ENCODE data around the gene ZNF223.
A peak's percentile ranks its signal among the peaks of the same experiment; 100 is the strongest.

ZNF223 gene

GRCh38 chr19:44093931-44094765 is 42.3 kb downstream of the ZNF223 start, which contains the start of gene ZNF224:
TSS of gene ZNF224 (plus strand) at chr19:44094361. CDS start at chr19:44097874, 3,513 bp downstream.
- no peaks in the 10 kb centered on the region for H3K27me3 Mint-ChIP-seq
- peaks cover 22 to 25% of the 10 kb centered on the region in 2 donors for H3K4me1 Mint-ChIP-seq (ENCODE audit: low read depth in 2 of 2)
- peaks cover 0 to 2% of the 10 kb centered on the region in 2 donors for H3K9me3 Mint-ChIP-seq
- peak; percentile 70 to 75 (median 72) for DNase-seq
- peaks cover 26% of the 10 kb centered on the region for H3K36me3 Mint-ChIP-seq (ENCODE audit: insufficient read depth)
- peak within 1 kb of the TSS; percentile 93 to 95 for H3K27ac Mint-ChIP-seq
- ATAC-seq (replicated peaks), result peak; percentile 85
- H3K4me3 Mint-ChIP-seq, result peak within 1 kb of the TSS; percentile 99

GRCh38 chr19:44107751-44108150 is 55.9 kb downstream of the ZNF223 start:
- peaks cover 23% of the 10 kb centered on the region for H3K36me3 Mint-ChIP-seq (ENCODE audit: insufficient read depth)

GRCh38 chr19:44109458-44109857 is 57.6 kb downstream of the ZNF223 start:
- no peak overlapping the region for H3K4me3 Mint-ChIP-seq
- H3K9me3 Mint-ChIP-seq, result peaks cover 16 to 23% of the 10 kb centered on the region in 2 donors
- no peaks in the 10 kb centered on the region for H3K27me3 Mint-ChIP-seq
- DNase-seq, result no peak
- peaks cover 14% of the 10 kb centered on the region for H3K36me3 Mint-ChIP-seq (ENCODE audit: insufficient read depth)
- H3K4me1 Mint-ChIP-seq (ENCODE audit: low read depth in 2 of 2), result peaks cover 7 to 20% of the 10 kb centered on the region in 2 donors
- ATAC-seq (replicated peaks), result no peak
- H3K27ac Mint-ChIP-seq, result no peak overlapping the region

More at GRCh38 chr19:44107751-44108150, 55.9 kb downstream of the ZNF223 start:
- ATAC-seq (replicated peaks) (no peak), DNase-seq (no peak)
- Mint-ChIP-seq H3K4me1 (ENCODE audit: low read depth in 2 of 2) (peaks cover 2 to 8% of the 10 kb centered on the region in 2 donors), H3K4me3 (no peak overlapping the region), H3K27me3 (no peaks in the 10 kb centered on the region), H3K27ac (no peak overlapping the region), H3K9me3 (peaks cover 17 to 24% of the 10 kb centered on the region in 2 donors)

GRCh38 chr19:44111910-44112463 is 60.2 kb downstream of the ZNF223 start:
- peaks cover 7 to 29% of the 10 kb centered on the region in 2 donors for H3K4me1 Mint-ChIP-seq (ENCODE audit: low read depth in 2 of 2)
- ATAC-seq (replicated peaks), result no peak
- H3K4me3 Mint-ChIP-seq, result peak overlapping the region; percentile 93 to 97
- peaks cover 10% of the 10 kb centered on the region for H3K36me3 Mint-ChIP-seq (ENCODE audit: insufficient read depth)
- H3K9me3 Mint-ChIP-seq, result peaks cover 10 to 17% of the 10 kb centered on the region in 2 donors
- no peak overlapping the region for H3K27ac Mint-ChIP-seq
- no peak for DNase-seq
- H3K27me3 Mint-ChIP-seq, result no peaks in the 10 kb centered on the region

GRCh38 chr19:44112802-44113137 is 60.9 kb downstream of the ZNF223 start:
- peak overlapping the region; percentile 94 for H3K27ac Mint-ChIP-seq
- peaks cover 6 to 9% of the 10 kb centered on the region in 2 donors for H3K9me3 Mint-ChIP-seq
- H3K27me3 Mint-ChIP-seq, result no peaks in the 10 kb centered on the region
- peak overlapping the region; percentile 93 to 97 for H3K4me3 Mint-ChIP-seq
- H3K36me3 Mint-ChIP-seq (ENCODE audit: insufficient read depth), result peaks cover 10% of the 10 kb centered on the region
- peaks cover 7 to 29% of the 10 kb centered on the region in 2 donors for H3K4me1 Mint-ChIP-seq (ENCODE audit: low read depth in 2 of 2)
- DNase-seq (no peak), ATAC-seq (replicated peaks) (no peak)

- Mint-ChIP-seq H3K27me3 (no peaks in the 10 kb centered on the region), H3K27ac (peak within 1 kb of the TSS; percentile 94), H3K4me3 (peak within 1 kb of the TSS; percentile 93 to 97), H3K36me3 (ENCODE audit: insufficient read depth) (peaks cover 13% of the 10 kb centered on the region), H3K9me3 (peaks cover 6 to 8% of the 10 kb centered on the region in 2 donors), H3K4me1 (ENCODE audit: low read depth in 2 of 2) (peaks cover 7 to 29% of the 10 kb centered on the region in 2 donors)
- ATAC-seq (replicated peaks), result peak; percentile 98
- DNase-seq, result peak; percentile 75 to 76 (median 76)
Measured at GRCh38 chr19:44113138-44113783, 61.4 kb downstream of the ZNF223 start, which contains the start of gene ZNF225. TSS of gene ZNF225 (plus strand) at chr19:44113399. CDS start at chr19:44115828, 2,429 bp downstream.

GRCh38 chr19:44113784-44114390 is 62.1 kb downstream of the ZNF223 start:
- peaks cover 20% of the 10 kb centered on the region for H3K36me3 Mint-ChIP-seq (ENCODE audit: insufficient read depth)
- DNase-seq (peak in 1 of 3 experiments; percentile 2), ATAC-seq (replicated peaks) (no peak)
- no peaks in the 10 kb centered on the region for H3K27me3 Mint-ChIP-seq
- peaks cover 7 to 29% of the 10 kb centered on the region in 2 donors for H3K4me1 Mint-ChIP-seq (ENCODE audit: low read depth in 2 of 2)
- peak overlapping the region; percentile 94 for H3K27ac Mint-ChIP-seq
- H3K9me3 Mint-ChIP-seq, result peaks cover 6 to 8% of the 10 kb centered on the region in 2 donors
- H3K4me3 Mint-ChIP-seq, result peak overlapping the region; percentile 93 to 97
